Esophagus (tissue), 2 donors: ENCODE results near the gene LLPH. TPM values are rescaled to one million over a fixed set of nuclear protein-coding genes. Genes with fewer than 3 reads are reported as not detected.

Source experiments
- polyA plus RNA-seq, 2 donors: library from polyadenylated mRNA; stranded (reverse); fragments of 200-250 nt; gene quantifications; one replicate each; pipeline ENCODE4 v1.2.3, GENCODE V29; 2013
- donor health status: healthy with polysubstance abuse.
- donor health status: Bipolar disorder and iron deficiency.

LLPH gene
- polyA plus RNA-seq, 2 donors = 6.3 to 17.6 TPM

Other genes with a start within 250 kb of the LLPH start
- gene TMBIM4, start 39.2 kb upstream of the LLPH start, polyA plus RNA-seq = 100 to 1,000 TPM in 1 of 2 donors, 10 to 100 TPM in 1; 83.6 to 104 TPM
- gene IRAK3, start 58.5 kb upstream of the LLPH start, polyA plus RNA-seq = under 1 TPM; 0.73 to 0.76 TPM
- gene HELB, start 171.7 kb upstream of the LLPH start, polyA plus RNA-seq = under 1 TPM; 0.31 to 0.57 TPM